ENCODE measurements around the gene MGRN1. TPM values are rescaled to one million over a fixed set of nuclear protein-coding genes. Genes with fewer than 3 reads are reported as not detected.
A peak's percentile ranks its signal among the peaks of the same experiment; 100 is the strongest.

Gene MGRN1
- total and polyA plus RNA-seq, 2 of the 13 experiments (the other 11 are each of a cell fraction or from before 2014, with no cell fraction given) = 11.9 to 12.6 TPM

DNA sequence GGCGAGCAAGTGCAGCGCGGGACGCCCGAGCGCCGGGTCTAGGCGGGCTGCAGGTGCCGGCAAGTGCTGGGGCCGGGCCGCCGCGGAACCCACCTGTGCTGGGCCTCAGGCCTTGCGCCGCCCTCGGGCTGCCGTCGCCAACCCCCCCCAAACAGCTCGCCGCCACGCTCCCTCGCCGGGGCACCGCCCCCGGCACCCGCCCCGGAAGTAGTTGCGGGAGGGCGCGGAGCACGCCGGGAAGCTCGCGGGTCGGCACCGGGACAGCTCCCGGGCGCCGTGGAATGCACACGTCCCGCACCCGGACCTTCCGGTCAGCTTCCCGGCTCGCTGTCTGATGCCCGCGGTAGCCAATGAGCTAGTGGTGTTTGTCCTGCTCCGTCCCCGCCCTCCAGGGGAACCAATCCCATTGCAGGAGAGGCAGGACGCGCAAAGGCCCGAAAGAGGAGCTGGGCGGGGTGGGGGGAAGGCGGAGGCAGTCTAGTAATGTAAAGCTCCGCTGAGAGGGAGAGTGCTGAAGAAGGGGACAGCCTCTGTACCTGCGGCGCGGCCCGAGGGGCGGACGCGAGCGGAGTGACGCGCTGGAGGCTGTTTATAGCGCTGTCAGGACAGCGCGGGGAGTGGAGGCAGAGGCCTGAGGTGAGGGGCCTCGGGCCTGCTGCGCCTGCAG lies 109.6 kb downstream of the MGRN1 start, which contains the start of the genes ANKS3 and DNAAF8 (continued):
- TF ChIP-seq ZMYM4 (CRISPR knock-in tag; IDR thresholded peaks at IDR 0.05) = peak; percentile 72
- TF ChIP-seq ZC3H4 (CRISPR knock-in tag; IDR thresholded peaks at IDR 0.05; ENCODE audit: borderline replicate concordance) = no peak
- TF ChIP-seq KLF11 (CRISPR knock-in tag; IDR thresholded peaks at IDR 0.05) = peak; percentile 37; the same call in 1 of the 2 replicates
- TF ChIP-seq ZBTB21 (CRISPR knock-in tag; IDR thresholded peaks at IDR 0.05) = no peak
- TF ChIP-seq NCOA1 (CRISPR knock-in tag; IDR thresholded peaks at IDR 0.05) = peak; percentile 77; the same call in 1 of the 2 replicates
- TF ChIP-seq ZNF788 (CRISPR knock-in tag; IDR thresholded peaks at IDR 0.05; ENCODE audit: borderline replicate concordance) = peak; percentile 37; the same call in 1 of the 2 replicates
- TF ChIP-seq, protein P1, sequence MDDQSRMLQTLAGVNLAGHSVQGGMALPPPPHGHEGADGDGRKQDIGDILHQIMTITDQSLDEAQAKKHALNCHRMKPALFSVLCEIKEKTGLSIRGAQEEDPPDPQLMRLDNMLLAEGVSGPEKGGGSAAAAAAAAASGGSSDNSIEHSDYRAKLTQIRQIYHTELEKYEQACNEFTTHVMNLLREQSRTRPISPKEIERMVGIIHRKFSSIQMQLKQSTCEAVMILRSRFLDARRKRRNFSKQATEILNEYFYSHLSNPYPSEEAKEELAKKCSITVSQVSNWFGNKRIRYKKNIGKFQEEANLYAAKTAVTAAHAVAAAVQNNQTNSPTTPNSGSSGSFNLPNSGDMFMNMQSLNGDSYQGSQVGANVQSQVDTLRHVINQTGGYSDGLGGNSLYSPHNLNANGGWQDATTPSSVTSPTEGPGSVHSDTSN (CRISPR knock-in tag; IDR thresholded peaks at IDR 0.05; ENCODE audit: borderline replicate concordance) = 0 out of 2 replicates have a peak, but pooled peaks have one; percentile 57
- TF ChIP-seq, protein P2, sequence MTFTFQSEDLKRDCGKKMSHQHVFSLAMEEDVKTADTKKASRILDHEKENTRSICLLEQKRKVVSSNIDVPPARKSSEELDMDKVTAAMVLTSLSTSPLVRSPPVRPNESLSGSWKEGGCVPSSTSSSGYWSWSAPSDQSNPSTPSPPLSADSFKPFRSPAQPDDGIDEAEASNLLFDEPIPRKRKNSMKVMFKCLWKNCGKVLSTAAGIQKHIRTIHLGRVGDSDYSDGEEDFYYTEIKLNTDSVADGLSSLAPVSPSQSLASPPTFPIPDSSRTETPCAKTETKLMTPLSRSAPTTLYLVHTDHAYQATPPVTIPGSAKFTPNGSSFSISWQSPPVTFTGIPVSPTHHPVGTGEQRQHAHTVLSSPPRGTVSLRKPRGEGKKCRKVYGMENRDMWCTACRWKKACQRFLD (CRISPR knock-in tag; IDR thresholded peaks at IDR 0.05; ENCODE audit: borderline replicate concordance) = 0 out of 2 replicates have a peak, but pooled peaks have one; percentile 60
- TF ChIP-seq ZNF703 (CRISPR knock-in tag; IDR thresholded peaks at IDR 0.05; ENCODE audit: borderline replicate concordance) = no peak; the same call in 1 of the 2 replicates
- no peak for TF ChIP-seq EZH2 (conservative IDR thresholded peaks at IDR 0.05; ENCODE audit: low read depth, low read length)
- TF ChIP-seq NBN (conservative IDR thresholded peaks at IDR 0.05) = no peak
- no peak for TF ChIP-seq KLF9 (CRISPR knock-in tag; IDR thresholded peaks at IDR 0.05; ENCODE audit: low read depth)
- TF ChIP-seq HOXD1 (CRISPR knock-in tag; IDR thresholded peaks at IDR 0.05) = peak; percentile 69
- TF ChIP-seq NFE2 (CRISPR knock-in tag; IDR thresholded peaks at IDR 0.05) = no peak
- 0 out of 2 replicates have a peak, but pooled peaks have one; percentile 25 for TF ChIP-seq ADNP (CRISPR knock-in tag; IDR thresholded peaks at IDR 0.05)
- TF ChIP-seq ZNF235 (CRISPR knock-in tag; IDR thresholded peaks at IDR 0.05; ENCODE audit: borderline replicate concordance) = peak; percentile 83; the same call in 1 of the 2 replicates
- no peak for TF ChIP-seq SRF (IDR thresholded peaks at IDR 0.05; ENCODE audit: low read depth, low read length)
- no peak for TF ChIP-seq ZNF567 (CRISPR knock-in tag; IDR thresholded peaks at IDR 0.05; ENCODE audit: borderline replicate concordance)
- TF ChIP-seq DRAP1 (CRISPR knock-in tag; IDR thresholded peaks at IDR 0.05) = no peak; the same call in 1 of the 2 replicates
- no peak for TF ChIP-seq TBX3 (IDR thresholded peaks at IDR 0.05; ENCODE audit: borderline replicate concordance)
- no peak for TF ChIP-seq SMARCE1 (IDR thresholded peaks at IDR 0.05; ENCODE audit: borderline replicate concordance)
- no peak for TF ChIP-seq CBX2 (IDR thresholded peaks at IDR 0.05; ENCODE audit: low read depth, low read length)
- TF ChIP-seq CBX2 (CRISPR knock-in tag; IDR thresholded peaks at IDR 0.05; ENCODE audit: low read depth) = no peak
- TF ChIP-seq CREB1 (IDR thresholded peaks at IDR 0.05) = peak; percentile 71
- TF ChIP-seq CREB1 (CRISPR knock-in tag; IDR thresholded peaks at IDR 0.05) = peak; percentile 69
- no peak for TF ChIP-seq TOE1 (CRISPR knock-in tag; IDR thresholded peaks at IDR 0.05)
- peak in 1 of 2 experiments; percentile 90; a peak in 2 of 4 replicates for TF ChIP-seq KLF16 (CRISPR knock-in tag; IDR thresholded peaks at IDR 0.05)
- TF ChIP-seq, protein P3, sequence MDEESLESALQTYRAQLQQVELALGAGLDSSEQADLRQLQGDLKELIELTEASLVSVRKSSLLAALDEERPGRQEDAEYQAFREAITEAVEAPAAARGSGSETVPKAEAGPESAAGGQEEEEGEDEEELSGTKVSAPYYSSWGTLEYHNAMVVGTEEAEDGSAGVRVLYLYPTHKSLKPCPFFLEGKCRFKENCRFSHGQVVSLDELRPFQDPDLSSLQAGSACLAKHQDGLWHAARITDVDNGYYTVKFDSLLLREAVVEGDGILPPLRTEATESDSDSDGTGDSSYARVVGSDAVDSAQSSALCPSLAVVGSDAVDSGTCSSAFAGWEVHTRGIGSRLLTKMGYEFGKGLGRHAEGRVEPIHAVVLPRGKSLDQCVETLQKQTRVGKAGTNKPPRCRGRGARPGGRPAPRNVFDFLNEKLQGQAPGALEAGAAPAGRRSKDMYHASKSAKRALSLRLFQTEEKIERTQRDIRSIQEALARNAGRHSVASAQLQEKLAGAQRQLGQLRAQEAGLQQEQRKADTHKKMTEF (CRISPR knock-in tag; IDR thresholded peaks at IDR 0.05) = peak; percentile 85; the same call in 1 of the 2 replicates
- TF ChIP-seq ZNF17 (CRISPR knock-in tag; IDR thresholded peaks at IDR 0.05) = no peak
- TF ChIP-seq HNF4A (CRISPR knock-in tag; IDR thresholded peaks at IDR 0.05) = no peak

Measured in HepG2 (cell line).